Breast epithelium (tissue), 3 donors: Measurements from ENCODE around the gene GPATCH4.

ENCODE experiments used
- CTCF ChIP-seq, 3 donors: fragments of 450-650 bp; IDR thresholded peaks; one replicate each; pipeline ENCODE4 v1.5.1; 2016 to 2017; ENCODE audit warnings: antibody characterized with exemption in 3 of 3, mild to moderate bottlenecking in 3 of 3, moderate library complexity in 3 of 3
- POLR2A ChIP-seq: fragments of 450-650 bp; IDR thresholded peaks from one replicate; pipeline ENCODE4 v1.6.1; 2016; ENCODE audit warnings: antibody characterized with exemption, mild to moderate bottlenecking, moderate library complexity
- POLR2AphosphoS5 ChIP-seq, 3 donors: sonication (generic); formaldehyde crosslinking; IDR thresholded peaks; one replicate each; pipeline ENCODE4 v1.6.1; 2017; ENCODE audit warnings: antibody characterized with exemption in 3 of 3

- TF ChIP-seq POLR2AphosphoS5 (IDR thresholded peaks at IDR 0.05) (no peak), CTCF (IDR thresholded peaks at IDR 0.05) (no peak), POLR2A (no peak)
Measured at GRCh38 chr1:156602557-156602993, 1.3 kb upstream of the GPATCH4 start.
